MM.1S (cell line): ENCODE measurements around the gene CDH2.

Experiments
- CTCF ChIP-seq: fragments of 300-600 bp; sonication (generic); IDR thresholded peaks from 2 replicates; pipeline ENCODE4 v1.5.1; 2016; ENCODE audit warnings: antibody characterized with exemption, low read length, mixed read lengths
- EZH2 ChIP-seq: fragments of 300-600 bp; sonication (generic); optimal IDR thresholded peaks from 2 replicates; pipeline ENCODE3; 2017; ENCODE audit warnings: low read depth, mild to moderate bottlenecking, antibody characterized with exemption, low read length, mixed read lengths

GRCh38 chr18:28039078-28039477 lies 137.9 kb downstream of the CDH2 start:
- TF ChIP-seq CTCF (no peak), EZH2 (no peak)
